Measurements from ENCODE around the gene LOXHD1.

GRCh38 chr18:46587600-46587999, 69.4 kb downstream of the LOXHD1 start:
- TF ChIP-seq, protein P1, sequence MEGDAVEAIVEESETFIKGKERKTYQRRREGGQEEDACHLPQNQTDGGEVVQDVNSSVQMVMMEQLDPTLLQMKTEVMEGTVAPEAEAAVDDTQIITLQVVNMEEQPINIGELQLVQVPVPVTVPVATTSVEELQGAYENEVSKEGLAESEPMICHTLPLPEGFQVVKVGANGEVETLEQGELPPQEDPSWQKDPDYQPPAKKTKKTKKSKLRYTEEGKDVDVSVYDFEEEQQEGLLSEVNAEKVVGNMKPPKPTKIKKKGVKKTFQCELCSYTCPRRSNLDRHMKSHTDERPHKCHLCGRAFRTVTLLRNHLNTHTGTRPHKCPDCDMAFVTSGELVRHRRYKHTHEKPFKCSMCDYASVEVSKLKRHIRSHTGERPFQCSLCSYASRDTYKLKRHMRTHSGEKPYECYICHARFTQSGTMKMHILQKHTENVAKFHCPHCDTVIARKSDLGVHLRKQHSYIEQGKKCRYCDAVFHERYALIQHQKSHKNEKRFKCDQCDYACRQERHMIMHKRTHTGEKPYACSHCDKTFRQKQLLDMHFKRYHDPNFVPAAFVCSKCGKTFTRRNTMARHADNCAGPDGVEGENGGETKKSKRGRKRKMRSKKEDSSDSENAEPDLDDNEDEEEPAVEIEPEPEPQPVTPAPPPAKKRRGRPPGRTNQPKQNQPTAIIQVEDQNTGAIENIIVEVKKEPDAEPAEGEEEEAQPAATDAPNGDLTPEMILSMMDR (IDR thresholded peaks at IDR 0.05): no peak
- TF ChIP-seq POLR2AphosphoS5 (IDR thresholded peaks at IDR 0.05) (no peak), POLR2A (IDR thresholded peaks at IDR 0.05; ENCODE audit: low read depth) (no peak), EP300 (IDR thresholded peaks at IDR 0.05) (no peak)
